Bone marrow (tissue), 2 donors: Measurements from ENCODE around the gene NRXN3.

ENCODE experiments used
- DNase-seq, 2 donors: peaks; one replicate each; lab custom pipeline; 2025; lab: John Stamatoyannopoulos, UW

Gene NRXN3

DNA sequence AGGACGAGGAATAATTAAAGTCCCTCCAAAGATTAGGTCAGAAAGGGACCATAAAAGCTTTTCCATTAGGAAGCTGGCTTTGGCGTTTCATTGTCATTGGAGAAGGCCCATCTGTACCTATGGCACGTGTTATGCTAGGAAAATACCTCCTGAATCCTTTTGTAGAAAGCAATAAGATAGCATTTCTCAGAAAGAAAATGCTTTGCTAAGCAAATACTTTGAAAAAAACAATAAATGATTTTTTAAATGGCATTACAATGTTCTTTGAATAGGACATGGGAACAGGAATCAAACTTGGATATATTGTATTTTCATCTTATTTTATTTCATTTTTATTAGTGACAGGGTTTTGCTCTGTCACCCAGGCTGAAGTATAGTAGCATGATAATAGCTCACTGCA lies 967.7 kb downstream of the NRXN3 start:
- no peak for DNase-seq

DNA sequence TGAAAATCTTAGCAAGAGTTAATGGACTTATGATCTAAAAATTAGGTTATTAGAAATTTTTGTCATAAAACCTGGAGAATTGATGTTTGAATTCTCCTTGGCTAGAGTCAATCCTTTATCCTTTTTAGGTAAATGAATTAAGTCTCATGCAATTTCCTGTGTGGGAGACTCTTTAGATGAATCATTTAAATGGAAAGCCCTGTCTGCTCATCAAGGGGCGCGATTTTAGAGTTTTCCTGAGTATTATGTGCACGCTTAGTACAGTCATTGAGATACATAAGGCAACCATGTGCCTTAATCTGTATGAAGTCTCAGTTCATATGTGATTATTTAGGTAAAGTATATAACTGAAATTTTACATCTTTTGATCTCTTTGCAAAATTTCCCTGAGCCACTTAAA lies 974.7 kb downstream of the NRXN3 start:
- no peak for DNase-seq

DNA sequence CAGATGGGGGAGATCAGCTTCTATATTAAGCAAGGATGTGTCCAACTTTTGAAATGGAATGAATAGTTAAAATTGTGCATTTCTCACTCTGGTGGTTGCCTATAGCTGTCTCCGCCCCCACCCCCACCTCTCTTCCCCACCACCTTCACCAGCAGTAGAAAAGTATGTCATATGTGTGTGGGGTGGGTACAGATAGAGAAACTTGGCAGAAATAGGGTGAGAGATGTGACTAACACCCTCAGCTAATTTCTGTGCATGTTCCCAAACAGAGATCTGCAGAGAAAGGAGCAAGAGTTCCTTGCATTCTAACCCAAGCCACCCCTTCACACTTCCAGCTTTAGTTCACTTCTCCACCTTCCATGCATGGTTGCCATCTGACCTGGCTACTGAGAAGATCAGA lies 980.1 kb downstream of the NRXN3 start:
- DNase-seq, result no peak

DNA sequence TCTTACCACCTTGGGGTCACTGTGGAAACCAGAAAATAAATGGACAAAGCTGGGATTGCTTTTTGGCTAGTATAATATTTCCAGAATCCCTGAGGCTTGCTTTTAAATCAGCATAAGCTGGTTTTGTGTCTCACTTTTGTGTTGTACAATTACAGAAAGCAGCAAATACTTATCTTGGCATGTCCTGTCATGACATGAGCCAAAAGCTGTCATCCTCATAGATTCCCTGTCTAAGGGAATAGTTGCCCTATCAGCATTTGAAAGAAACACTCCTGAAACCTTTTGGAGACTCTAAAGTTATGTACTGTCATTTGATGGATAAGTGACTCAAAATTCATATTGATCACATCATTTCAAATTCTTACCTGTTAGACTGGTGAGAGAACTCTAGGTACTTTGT lies 987.2 kb downstream of the NRXN3 start:
- DNase-seq, result no peak

DNA sequence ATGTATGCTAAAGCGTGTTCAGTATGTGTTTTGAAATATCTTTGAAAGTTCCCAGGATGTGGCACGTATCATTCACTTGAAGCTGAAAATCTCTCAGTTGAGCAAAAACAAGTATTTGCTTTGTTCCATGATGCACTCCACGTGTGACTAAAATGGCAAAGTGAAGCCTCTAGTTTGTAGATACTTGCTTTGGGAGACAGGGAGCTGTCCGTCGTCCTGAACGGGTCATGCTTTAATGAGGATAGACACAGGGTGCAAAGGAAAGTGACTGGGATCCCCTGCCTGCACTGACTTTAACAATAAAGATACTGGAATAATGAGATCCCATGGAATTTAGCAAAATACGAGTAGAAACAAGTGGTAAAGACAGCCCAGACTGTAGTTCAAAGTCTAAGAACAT lies 991.4 kb downstream of the NRXN3 start:
- DNase-seq, result no peak

DNA sequence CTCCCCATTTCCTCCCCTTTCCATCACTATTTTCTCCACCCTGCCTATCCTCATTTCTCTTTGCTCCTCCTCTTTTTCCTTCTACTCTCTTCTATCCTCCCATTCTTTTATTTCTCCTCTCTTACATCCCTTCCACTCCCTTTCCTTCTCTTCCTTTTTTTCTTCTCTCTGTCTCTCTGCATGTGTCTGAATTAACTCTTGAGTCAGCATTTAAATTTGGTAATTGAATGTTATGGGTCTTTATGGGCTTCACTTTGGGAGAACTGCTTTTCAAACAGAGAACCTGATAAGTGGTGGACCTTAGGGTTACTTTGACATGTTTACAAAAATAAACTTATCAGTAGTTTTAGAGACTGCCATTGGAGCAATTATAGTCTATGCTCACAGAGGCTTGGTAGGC lies 992.7 kb downstream of the NRXN3 start:
- DNase-seq, result no peak

DNA sequence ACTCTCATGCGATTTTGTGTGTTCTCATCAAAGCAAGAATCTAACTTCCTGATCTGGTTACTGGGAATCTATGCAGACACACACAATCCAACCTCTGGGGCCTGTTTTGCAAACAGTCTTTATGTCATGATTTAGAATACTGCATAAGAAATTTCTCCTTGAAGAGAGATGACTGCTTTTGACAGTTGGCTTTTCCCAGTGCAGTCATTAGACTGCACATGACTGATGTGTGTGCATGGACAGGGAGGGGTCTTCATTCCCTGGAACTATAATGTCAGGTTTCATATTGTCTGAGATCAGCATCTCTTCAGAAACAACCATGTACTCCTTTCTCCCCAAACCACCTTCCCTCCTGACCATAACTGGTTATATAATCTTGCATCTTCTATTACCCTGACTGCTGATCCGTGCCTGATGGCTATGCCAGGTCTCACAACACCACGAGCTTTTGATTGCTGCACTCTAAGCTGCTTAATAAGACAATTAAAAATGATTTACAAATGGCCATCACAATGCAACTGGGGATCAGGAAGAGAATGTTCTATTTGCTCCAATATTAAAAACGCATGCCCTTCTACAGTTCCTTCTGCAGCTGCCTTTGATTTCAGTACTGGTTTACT lies 995.4 kb downstream of the NRXN3 start:
- no peak for DNase-seq

DNA sequence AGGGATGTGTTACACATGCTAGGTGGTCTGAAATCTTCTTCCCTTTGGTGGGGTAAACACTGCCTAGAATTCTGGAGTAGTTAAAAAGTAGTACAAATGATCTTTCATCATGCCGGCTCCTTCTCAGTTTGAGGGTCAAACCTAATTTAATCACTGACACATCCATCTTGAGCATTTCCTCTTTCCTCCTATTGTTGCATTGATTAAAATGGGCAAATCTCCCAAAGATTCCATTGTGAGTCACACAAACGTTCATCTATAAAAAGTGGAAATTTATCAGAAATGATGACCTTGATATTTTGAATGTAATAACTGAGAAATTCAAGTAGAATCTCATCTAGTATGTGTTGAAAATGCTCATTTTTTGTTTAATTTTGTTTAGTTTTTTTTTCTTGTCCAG lies 996.0 kb downstream of the NRXN3 start:
- no peak for DNase-seq

DNA sequence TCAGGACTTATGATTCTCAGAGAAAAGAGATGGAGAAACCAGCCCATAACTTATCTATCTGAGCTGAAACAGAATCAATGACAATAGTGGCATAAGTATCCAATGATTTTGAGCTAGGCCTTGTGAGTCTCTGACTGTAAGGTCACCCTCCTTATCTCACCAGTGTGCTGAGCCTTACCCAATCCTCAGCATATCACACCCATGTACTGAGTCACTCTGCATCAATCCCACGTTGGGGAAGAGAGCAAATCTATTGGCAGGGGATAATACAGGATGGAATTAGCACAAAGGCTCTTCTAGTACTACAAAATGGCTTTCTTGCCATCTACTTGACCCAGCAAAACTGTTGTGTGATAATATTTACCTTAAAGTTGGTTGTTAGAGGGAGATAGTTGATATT lies 997.8 kb downstream of the NRXN3 start:
- no peak for DNase-seq

DNA sequence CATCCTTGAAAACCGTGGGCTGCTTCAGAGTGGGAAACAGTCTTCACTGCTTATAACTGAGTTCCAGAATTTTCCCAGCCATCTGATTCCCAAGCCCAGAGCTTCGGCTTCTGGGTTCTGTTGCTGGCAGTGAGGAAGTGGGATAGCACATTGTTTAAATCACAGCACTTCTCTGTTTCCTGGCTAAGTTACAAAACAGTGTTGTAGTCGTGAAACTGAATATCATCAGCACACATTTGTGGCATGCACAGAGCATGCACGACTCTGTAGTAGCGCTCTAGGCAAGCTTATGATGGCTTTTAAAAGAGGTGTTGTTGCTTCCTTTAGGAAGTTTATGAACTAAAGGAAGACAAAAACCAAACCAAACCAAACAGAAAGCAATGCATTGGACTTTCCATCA lies 1005.5 kb downstream of the NRXN3 start:
- DNase-seq, result no peak

DNA sequence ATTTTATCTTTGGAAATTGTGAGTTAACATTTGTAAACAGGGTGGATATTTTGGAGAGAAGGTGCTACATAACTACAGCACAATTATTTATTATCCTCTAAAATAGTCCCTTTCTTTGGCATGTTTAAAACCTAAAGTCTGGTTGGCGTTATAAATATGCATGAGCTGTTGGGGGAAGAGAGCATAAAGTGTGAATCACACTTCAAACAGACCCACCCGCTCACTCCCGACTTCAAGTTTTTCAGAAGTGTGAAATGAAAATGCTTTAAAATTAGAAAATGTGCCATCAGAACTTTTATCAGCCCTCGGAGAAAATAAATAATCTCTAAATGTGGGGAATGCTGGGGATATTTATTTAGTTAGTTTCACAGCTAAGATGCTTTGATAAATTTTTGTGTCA lies 1006.9 kb downstream of the NRXN3 start:
- DNase-seq, result no peak

DNA sequence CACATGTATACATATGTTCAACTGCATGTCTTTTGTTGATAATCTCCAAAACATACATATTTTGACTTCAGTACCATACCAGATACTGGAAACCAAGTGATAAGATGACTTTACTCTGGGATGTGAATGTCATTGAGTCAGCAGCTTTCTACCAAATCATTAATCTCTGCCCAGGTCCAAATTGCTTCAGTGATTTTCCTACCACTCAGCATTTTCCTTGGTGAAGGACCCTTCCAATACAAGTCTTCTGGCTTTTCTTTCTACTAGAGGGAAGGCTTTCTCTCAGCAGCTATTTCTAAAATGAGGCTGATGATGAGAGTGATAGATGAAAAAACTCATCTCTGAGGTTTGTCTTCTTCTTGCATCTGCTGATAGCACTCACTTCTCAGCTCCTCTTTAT lies 1008.5 kb downstream of the NRXN3 start:
- DNase-seq, result no peak

DNA sequence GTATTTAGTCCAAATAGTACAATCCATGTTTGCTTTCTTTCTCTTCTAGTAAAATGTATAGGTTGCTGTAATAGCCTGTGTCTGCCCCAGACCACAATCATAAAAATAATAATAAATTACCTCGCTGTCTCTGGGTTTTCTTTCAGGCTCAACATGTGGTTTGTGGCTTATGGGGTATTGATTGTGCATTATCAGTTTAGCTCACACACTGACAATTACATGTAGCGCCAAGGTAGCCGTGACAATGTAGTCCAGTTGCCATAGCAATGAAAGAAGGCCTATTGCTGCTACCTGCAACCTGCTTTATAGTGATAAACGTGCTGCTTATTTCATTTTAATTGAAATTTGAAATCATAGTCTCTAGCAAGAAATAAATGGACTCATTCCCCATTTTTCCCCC lies 1009.8 kb downstream of the NRXN3 start:
- DNase-seq, result no peak

DNA sequence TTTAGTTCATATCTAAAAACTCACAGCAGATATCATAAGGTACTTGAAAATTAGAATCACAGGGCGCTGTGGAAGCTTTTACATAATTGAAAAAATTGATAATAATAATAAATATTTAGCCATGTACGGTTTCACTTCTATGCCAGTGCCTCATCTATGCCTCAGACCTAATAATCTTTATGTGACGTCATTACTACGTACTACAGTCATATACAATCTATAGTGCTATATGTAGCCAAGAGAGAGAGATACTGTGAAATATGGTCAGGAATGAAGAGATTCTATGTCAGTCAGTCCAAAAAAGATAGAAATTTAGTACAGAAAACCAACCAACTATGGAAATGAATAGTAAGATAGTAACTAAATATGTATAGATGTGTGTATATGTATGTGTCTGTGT lies 1010.5 kb downstream of the NRXN3 start:
- no peak for DNase-seq

DNA sequence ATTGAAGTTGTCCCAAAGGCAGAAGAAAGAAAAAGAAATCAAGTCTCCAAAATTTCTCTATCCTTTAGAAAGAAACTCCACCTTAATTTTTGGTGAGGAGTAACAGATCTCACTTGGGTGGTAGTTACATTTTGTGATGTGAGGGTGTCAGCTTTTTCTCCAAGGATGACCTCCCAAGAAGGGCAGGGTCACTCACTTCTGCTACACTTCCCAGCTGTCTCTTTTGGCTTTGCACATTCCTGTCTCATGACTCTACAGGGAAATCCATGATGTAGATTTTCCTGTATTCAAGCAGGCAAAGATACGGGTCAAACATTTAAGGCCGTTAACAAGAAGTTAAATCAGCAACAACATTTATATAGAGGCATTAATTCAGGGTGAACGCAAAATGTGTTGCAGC lies 1016.4 kb downstream of the NRXN3 start:
- DNase-seq, result no peak

DNA sequence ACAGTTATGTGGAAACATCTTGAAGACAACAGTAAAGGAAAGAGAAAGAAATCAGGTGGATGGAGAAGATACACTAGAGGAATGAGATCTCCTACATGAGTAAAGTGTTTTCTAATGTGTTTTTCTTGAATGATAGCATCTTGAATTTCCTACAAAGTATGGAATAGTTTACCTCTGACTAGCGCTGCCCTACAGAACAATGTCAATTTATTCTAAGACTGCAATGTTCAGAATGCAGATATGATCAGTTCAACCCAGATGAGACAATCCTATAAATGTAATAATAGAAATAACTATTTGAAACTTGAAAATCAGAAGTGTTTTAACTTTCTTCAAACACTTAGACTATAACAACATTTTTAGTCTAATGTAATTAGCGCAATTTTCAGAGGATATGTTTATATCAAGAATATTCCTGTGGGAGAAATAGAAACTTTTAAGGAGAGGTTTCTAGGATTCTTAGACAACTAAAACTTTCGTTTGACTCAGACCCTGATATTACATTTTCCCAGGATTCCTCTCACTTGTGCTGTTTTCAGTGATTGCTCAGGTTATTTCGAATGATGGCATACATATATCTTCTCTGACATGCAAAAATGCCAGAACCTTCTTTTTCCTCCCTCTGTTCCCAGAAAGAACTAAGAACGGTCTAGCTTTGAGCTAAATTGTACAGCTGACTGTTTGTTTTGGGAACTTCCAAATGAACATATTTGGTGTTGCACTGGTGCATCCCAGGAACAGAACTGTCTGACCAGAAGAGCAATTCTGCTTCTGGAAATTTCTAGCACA lies 1023.7 kb downstream of the NRXN3 start:
- no peak for DNase-seq

DNA sequence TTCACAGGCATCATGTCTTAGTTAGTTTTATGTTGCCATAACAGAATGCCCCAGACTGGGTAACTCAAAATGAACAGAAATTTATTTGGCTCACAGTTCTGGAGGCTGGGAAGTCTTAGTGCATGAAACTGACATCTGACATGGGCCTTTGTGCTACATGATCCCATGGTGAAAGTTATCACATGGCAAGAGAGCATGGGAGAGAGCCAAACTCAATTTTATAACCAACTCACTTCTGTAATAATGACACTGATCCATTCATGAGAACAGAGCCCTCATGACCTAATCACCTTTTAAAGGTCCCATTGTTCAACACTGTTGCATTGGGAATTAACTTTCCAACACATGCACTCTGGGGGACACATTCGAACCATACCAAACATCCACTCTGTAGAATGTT lies 1026.0 kb downstream of the NRXN3 start:
- DNase-seq, result no peak

DNA sequence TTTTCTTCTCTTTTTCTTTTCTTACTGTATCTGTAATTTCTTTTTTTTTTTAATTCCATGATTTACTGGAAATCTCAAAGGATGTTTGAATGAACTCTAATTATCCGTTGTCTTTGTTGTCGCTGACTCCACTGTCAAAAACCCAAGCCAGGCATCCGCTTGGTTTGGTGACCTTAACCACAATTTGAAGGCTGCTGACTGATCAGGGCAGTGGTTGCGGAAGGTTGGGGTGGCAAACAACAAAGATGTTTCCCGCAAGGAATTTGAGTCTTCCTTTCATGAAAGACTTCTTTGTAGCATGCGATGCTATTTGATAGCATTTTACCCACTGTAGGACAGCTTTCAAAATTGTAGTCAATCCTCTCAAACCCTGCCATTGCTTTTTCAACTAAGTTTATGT lies 1027.3 kb downstream of the NRXN3 start:
- no peak for DNase-seq

DNA sequence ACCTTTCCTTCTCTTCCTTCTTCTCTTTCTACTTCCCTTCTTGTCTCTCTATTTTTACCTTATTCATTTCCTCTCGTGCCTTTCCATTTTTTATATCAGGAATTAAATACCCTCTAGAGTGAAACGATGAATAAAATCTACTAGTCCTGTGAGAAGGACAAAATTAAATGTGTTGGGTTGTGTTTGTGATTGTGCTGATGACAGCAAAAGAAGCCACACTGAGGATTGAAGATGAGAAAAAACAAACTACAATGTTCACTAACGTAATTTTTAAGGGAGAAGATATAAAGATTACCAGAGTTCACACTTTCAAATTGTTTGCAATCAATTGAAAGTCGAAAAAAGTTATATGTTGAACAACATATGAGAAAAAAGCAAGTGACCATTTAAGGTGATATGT lies 1029.0 kb downstream of the NRXN3 start:
- DNase-seq, result no peak

DNA sequence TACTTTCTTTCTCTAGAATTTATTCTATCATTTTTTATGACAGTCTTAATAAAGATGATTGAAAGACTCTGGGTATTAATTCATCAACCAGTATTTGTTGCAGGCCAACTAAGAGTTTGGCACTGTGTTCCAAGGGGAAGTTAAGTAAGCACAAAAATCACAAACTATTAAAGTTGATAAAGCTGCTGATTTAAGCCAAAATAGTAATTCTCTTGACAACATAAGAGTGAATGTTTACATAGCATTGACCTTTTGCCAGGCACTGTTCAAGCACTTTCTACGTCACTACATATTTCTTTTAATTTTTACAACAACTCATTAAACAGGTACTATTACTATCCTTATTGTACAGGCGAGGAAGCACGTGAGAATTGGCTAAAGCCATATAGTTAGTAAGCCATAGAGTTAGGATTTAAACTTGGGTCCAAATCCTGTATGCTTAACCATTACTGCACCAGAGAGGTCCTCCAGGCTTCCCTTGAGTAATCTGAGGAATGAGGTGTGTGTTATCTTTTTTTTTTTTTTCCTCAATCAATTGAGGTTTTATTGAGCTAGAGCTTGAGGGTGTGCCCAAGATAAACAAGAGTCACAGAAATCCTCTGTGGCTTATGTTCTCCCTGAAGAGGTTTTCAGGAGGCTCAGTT lies 1031.5 kb downstream of the NRXN3 start:
- DNase-seq, result no peak

DNA sequence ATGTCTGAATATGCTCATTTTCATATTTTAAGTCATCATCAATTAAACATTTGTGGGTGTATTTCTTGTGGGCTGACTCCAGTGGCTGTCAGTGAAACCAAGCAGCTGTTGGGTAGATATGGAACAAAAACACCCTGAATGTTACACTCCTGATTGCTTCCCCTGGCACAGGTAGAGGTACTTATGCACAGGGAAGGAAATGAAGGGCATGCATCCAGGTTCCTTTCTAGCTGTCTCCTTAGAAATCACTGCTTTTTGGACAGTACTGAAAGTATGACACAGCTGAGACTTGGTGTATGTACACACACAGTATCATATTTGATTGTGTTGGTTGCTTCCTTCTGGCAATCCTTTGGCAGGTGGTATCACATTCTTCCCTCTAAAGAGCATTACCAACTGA lies 1034.4 kb downstream of the NRXN3 start:
- DNase-seq, result no peak

DNA sequence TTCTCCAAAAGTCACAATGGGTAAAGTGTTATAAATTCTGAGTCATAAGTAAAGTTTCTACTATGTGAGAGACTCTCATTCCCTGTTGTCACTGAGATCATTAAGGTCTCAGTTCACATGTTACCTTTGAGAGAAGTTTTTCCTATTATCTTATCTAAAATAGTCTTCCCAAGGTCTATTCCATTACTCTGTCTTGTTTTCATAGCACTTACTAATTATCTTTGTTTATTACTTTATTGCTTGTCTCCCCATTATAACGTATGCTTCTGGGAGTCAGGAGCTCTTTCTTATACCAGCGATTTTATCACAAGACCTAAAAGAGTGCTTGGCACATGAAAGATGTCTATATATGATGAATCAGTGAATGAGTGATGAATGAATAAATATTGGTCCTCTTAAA lies 1039.2 kb downstream of the NRXN3 start:
- DNase-seq, result no peak

DNA sequence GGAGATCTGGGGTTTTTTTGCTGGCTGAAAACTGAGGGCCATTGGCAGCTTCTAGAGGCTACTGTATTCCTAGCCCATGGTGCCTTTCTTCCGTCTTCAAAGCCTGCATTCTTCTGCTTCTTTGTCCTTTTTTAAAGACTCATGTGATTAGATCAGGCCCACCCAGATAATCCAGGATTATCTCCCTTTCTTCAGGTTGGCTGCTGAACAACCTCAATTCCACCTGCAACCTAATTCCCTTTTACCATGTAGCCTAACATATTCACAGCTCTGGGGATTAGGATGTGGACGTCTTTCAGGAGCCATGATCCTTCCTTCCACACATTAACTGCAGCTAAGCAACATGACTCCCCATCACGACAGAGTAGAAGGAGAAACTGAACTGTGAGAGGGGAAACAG lies 1055.6 kb downstream of the NRXN3 start:
- DNase-seq, result no peak
